NCI-H2227 (cell line): ENCODE results near the gene KIAA1614.

Experiments used
- DNase-seq: peaks from one replicate; lab custom pipeline; 2025; ENCODE audit not compliant: unreplicated experiment; lab: John Stamatoyannopoulos, UW

KIAA1614 gene

GRCh38 chr1:180981596-180982387 lies 69.1 kb downstream of the KIAA1614 start:
- no peak for DNase-seq

GRCh38 chr1:180982422-180982821 lies 69.7 kb downstream of the KIAA1614 start:
- DNase-seq, result no peak

- no peak for DNase-seq
Measured at GRCh38 chr1:180988253-180988752, 75.6 kb downstream of the KIAA1614 start.

DNA sequence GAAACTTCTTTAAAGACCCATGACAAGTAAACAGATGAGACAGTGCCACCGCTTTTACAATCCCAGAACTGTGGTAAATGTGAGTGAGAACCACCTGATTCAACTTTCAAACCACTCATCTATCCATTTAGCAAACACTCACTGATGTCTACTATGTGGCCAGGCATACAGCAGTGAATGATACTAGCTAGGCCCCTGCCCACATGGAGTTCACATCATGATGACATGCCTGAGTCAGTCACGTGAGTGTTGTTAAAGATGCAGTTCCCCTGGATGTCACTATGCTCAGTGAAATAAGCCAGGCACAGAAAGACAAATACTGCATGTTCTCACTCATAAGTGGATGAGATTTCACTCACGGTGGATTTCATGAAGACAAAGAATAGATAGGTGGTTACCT lies 81.6 kb downstream of the KIAA1614 start:
- peak; percentile 18 for DNase-seq

DNA sequence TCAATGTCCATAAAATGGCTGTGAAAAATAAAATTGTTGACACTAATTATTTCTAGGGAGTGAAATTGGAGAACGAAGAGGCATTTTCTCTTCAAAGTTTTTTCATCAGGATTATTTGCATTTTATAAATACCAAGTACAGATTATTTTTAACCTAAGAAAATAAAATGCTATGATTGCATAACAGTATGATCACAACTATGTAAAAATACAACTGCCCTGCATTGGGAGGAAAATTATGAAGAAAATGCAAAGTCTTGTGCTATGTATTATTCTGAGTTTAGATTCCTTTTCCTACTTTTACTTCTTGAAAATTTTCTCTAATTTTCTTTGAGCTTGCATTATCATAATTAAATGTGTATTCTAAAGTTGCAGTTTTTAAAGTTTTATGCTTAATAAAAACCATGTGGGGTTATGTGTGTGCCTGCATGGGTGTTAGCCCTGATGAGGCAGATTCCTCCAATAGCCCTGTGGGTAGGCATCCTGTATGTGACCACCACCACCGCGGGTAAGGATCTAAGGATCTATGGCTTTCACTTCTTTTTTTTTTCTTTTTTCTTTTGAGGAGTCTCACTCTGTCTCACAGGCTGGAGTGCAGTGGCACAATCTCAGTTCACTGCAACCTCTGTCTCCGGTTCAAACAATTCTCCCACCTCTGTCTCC lies 85.3 kb downstream of the KIAA1614 start:
- DNase-seq, result no peak
